HEK293T (cell line): ENCODE results near the gene TRPV4.

Experiments
- CTCF ChIA-PET: fragments of 350-600 bp; formaldehyde crosslinking; extraction: SDS; loops from one replicate; lab custom pipeline; 2021; ENCODE audit warnings: antibody characterized with exemption, inconsistent platforms; lab: Yijun Ruan, JAX
- POLR2A ChIA-PET: fragments of 350-600 bp; formaldehyde crosslinking; extraction: SDS; loops from one replicate; lab custom pipeline; 2020; ENCODE audit warnings: antibody characterized with exemption, inconsistent platforms; lab: Yijun Ruan, JAX
- DNase-seq: peaks from one replicate; pipeline ENCODE4 v3.0.0; 2012; ENCODE audit warnings: mixed read lengths; ENCODE audit errors: extremely low spot score
- ARNT ChIP-seq: fragments of 450-650 bp; IDR thresholded peaks from 2 replicates; pipeline ENCODE4 v1.6.1; 2017; ENCODE audit warnings: mild to moderate bottlenecking
- BHLHE40 ChIP-seq: fragments of 450-650 bp; IDR thresholded peaks from 2 replicates; pipeline ENCODE4 v1.6.1; 2016; ENCODE audit warnings: mild to moderate bottlenecking, moderate library complexity, borderline replicate concordance
- CTBP1 ChIP-seq: fragments of 450-650 bp; IDR thresholded peaks from 2 replicates; pipeline ENCODE4 v1.6.1; 2016; ENCODE audit warnings: borderline replicate concordance
- ELF4 ChIP-seq: fragments of 450-650 bp; IDR thresholded peaks from 2 replicates; pipeline ENCODE4 v1.6.1; 2017; ENCODE audit warnings: antibody characterized with exemption
- FOXA1 ChIP-seq: fragments of 450-650 bp; IDR thresholded peaks from 2 replicates; pipeline ENCODE4 v1.6.1; 2016; ENCODE audit warnings: mild to moderate bottlenecking
- FOXK2 ChIP-seq: fragments of 450-650 bp; IDR thresholded peaks from 2 replicates; pipeline ENCODE4 v1.6.1; 2016; ENCODE audit warnings: mild to moderate bottlenecking
- FOXM1 ChIP-seq: fragments of 450-650 bp; IDR thresholded peaks from 2 replicates; pipeline ENCODE4 v1.6.1; 2017; ENCODE audit warnings: mild to moderate bottlenecking, borderline replicate concordance
- HDGF ChIP-seq: fragments of 450-650 bp; IDR thresholded peaks from 2 replicates; pipeline ENCODE4 v1.6.1; 2017; ENCODE audit warnings: antibody characterized with exemption, borderline replicate concordance
- L3MBTL2 ChIP-seq: fragments of 450-650 bp; conservative IDR thresholded peaks from 2 replicates; pipeline ENCODE4 v1.6.1; 2016; ENCODE audit warnings: mild to moderate bottlenecking
- LEF1 ChIP-seq: fragments of 450-650 bp; IDR thresholded peaks from 2 replicates; pipeline ENCODE4 v1.6.1; 2017; ENCODE audit warnings: mild to moderate bottlenecking, borderline replicate concordance
- NFRKB ChIP-seq: fragments of 450-650 bp; IDR thresholded peaks from 2 replicates; pipeline ENCODE4 v1.6.1; 2016; ENCODE audit warnings: mild to moderate bottlenecking, moderate library complexity
- PKNOX1 ChIP-seq: fragments of 450-650 bp; IDR thresholded peaks from 2 replicates; pipeline ENCODE4 v1.6.1; 2016
- SP1 ChIP-seq: fragments of 450-650 bp; IDR thresholded peaks from 2 replicates; pipeline ENCODE4 v1.6.1; 2017
- SUZ12 ChIP-seq: fragments of 450-650 bp; IDR thresholded peaks from 2 replicates; pipeline ENCODE4 v1.6.1; 2016; ENCODE audit warnings: mild to moderate bottlenecking
- TARDBP ChIP-seq: fragments of 450-650 bp; IDR thresholded peaks from 2 replicates; pipeline ENCODE4 v1.6.1; 2016
- ZNF384 ChIP-seq: fragments of 450-650 bp; IDR thresholded peaks from 2 replicates; pipeline ENCODE4 v1.6.1; 2016

TRPV4 gene

GRCh38 chr12:109744026-109744425 lies 89.2 kb downstream of the TRPV4 start:
- CTCF ChIA-PET: no interaction called here
- no peak for TF ChIP-seq FOXM1
- TF ChIP-seq NFRKB: no peak
- POLR2A ChIA-PET: no interaction called here
- no peak for DNase-seq

- DNase-seq: no peak
- ChIA-PET POLR2A (no interaction called here), CTCF (interaction anchor here (0.5 kb wide), 1 partner anchor 34 kb away, joined by 3 read pairs; no protein-coding TSS in a partner anchor)
- TF ChIP-seq ARNT (no peak), ZNF384 (no peak), ELF4 (no peak), CTBP1 (no peak), PKNOX1 (no peak), BHLHE40 (no peak), SUZ12 (no peak), FOXM1 (no peak)
Measured at GRCh38 chr12:109743076-109743910, 89.9 kb downstream of the TRPV4 start.

GRCh38 chr12:109741970-109742703 lies 91.1 kb downstream of the TRPV4 start:
- no peak for DNase-seq
- TF ChIP-seq CTBP1: no peak
- TF ChIP-seq SP1: no peak
- no peak for TF ChIP-seq SUZ12
- TF ChIP-seq L3MBTL2: no peak
- TF ChIP-seq PKNOX1: no peak
- no peak for TF ChIP-seq ARNT
- TF ChIP-seq FOXA1: no peak
- no peak for TF ChIP-seq FOXK2
- no peak for TF ChIP-seq LEF1
- TF ChIP-seq BHLHE40: no peak
- TF ChIP-seq FOXM1: no peak
- no peak for TF ChIP-seq ELF4
- TF ChIP-seq NFRKB: no peak
- no peak for TF ChIP-seq HDGF
- no peak for TF ChIP-seq TARDBP
- TF ChIP-seq ZNF384: no peak
- CTCF ChIA-PET: no interaction called here
- POLR2A ChIA-PET: no interaction called here

- TF ChIP-seq ZNF384: no peak
- TF ChIP-seq FOXM1: no peak
- no peak for DNase-seq
- CTCF ChIA-PET: no interaction called here
- POLR2A ChIA-PET: no interaction called here
Measured at GRCh38 chr12:109741286-109741969, 91.8 kb downstream of the TRPV4 start.

GRCh38 chr12:109740694-109741245 lies 92.4 kb downstream of the TRPV4 start:
- no peak for TF ChIP-seq SUZ12
- no peak for TF ChIP-seq ZNF384
- TF ChIP-seq FOXA1: no peak
- TF ChIP-seq HDGF: no peak
- no peak for TF ChIP-seq PKNOX1
- ChIA-PET POLR2A (no interaction called here), CTCF (interaction anchor here (0.8 to 2.4 kb wide), 5 partner anchors 10 to 146 kb away, joined by 3 to 22 read pairs (median 5); no protein-coding TSS in a partner anchor)
- no peak for DNase-seq
